CD4-positive, alpha-beta T cell treated with Interleukin-6 for 4 hours (primary cell): Measurements from ENCODE around the gene SMAD6.

Source experiments
- DNase-seq: peaks from one replicate; pipeline ENCODE4 v3.0.0-alpha.2; 2020; ENCODE audit warnings: mixed read lengths

SMAD6 gene

GRCh38 chr15:66721954-66722353 is 19.9 kb downstream of the SMAD6 start:
- DNase-seq: no peak

- no peak for DNase-seq
Observed at GRCh38 chr15:66722757-66723540, 20.9 kb downstream of the SMAD6 start.

GRCh38 chr15:66723826-66724731 is 22.0 kb downstream of the SMAD6 start:
- no peak for DNase-seq

- DNase-seq: no peak
Observed at GRCh38 chr15:66724732-66725463, 22.9 kb downstream of the SMAD6 start.

GRCh38 chr15:66725464-66725785 is 23.4 kb downstream of the SMAD6 start:
- no peak for DNase-seq

- no peak for DNase-seq
Observed at GRCh38 chr15:66726386-66726785, 24.4 kb downstream of the SMAD6 start.

GRCh38 chr15:66729331-66729951 is 27.4 kb downstream of the SMAD6 start:
- no peak for DNase-seq

GRCh38 chr15:66730168-66731021 is 28.4 kb downstream of the SMAD6 start:
- no peak for DNase-seq

- no peak for DNase-seq
Observed at GRCh38 chr15:66733976-66734375, 31.9 kb downstream of the SMAD6 start.

- no peak for DNase-seq
Observed at GRCh38 chr15:66734961-66735908, 33.2 kb downstream of the SMAD6 start.

- no peak for DNase-seq
Observed at GRCh38 chr15:66735909-66736305, 33.9 kb downstream of the SMAD6 start.

GRCh38 chr15:66737243-66738010 is 35.4 kb downstream of the SMAD6 start:
- no peak for DNase-seq

- no peak for DNase-seq
Observed at GRCh38 chr15:66738116-66738515, 36.1 kb downstream of the SMAD6 start.

- DNase-seq: no peak
Observed at GRCh38 chr15:66738595-66738994, 36.6 kb downstream of the SMAD6 start.

- no peak for DNase-seq
Observed at GRCh38 chr15:66739287-66739686, 37.3 kb downstream of the SMAD6 start.

GRCh38 chr15:66740802-66741201 is 38.8 kb downstream of the SMAD6 start:
- DNase-seq: no peak

GRCh38 chr15:66741646-66742045 is 39.6 kb downstream of the SMAD6 start:
- no peak for DNase-seq

- no peak for DNase-seq
Observed at GRCh38 chr15:66742286-66742685, 40.2 kb downstream of the SMAD6 start.

- DNase-seq: no peak
Observed at GRCh38 chr15:66743204-66743603, 41.2 kb downstream of the SMAD6 start.
